ENCODE data around the gene MTSS2.

- TF ChIP-seq MXI1 (IDR thresholded peaks at IDR 0.05; ENCODE audit: borderline replicate concordance, low read depth, low read length) (no peak), BHLHE40 (IDR thresholded peaks at IDR 0.05; ENCODE audit: low read depth, low read length) (no peak), CTCF (conservative IDR thresholded peaks at IDR 0.05; ENCODE audit: low read depth, low read length) (no peak), POLR2A (IDR thresholded peaks at IDR 0.05; ENCODE audit: low read depth, low read length) (no peak), MAFK (IDR thresholded peaks at IDR 0.05; ENCODE audit: low read depth, low read length) (no peak), CHD1 (IDR thresholded peaks at IDR 0.05; ENCODE audit: low read depth, low read length) (no peak)
Measured at GRCh38 chr16:70681382-70682238, 4.2 kb downstream of the MTSS2 start.

Data from IMR-90 (cell line).